Esophagus muscularis mucosa (tissue), 4 donors: Measurements from ENCODE around the gene TBL3. TPM values are rescaled to one million over a fixed set of nuclear protein-coding genes. Genes with fewer than 3 reads are reported as not detected.

Experiments
- DNase-seq: peaks from one replicate; pipeline ENCODE4 v3.0.0-alpha.2; 2017; ENCODE audit errors: extremely low spot score
- H3K27ac ChIP-seq, 4 donors: fragments of 200-600 bp; sonication (generic); replicated peaks in 1 of 4; 1 replicate in 3 of 4; 2 replicates in 1 of 4; pipeline ENCODE4 v1.5.1; 2016 to 2019; ENCODE audit warnings: mild to moderate bottlenecking in 1 of 4
- H3K27me3 ChIP-seq, 4 donors: fragments of 200-600 bp; sonication (generic); one replicate each; pipeline versions ENCODE4 v1.5.1 to v1.6.0; 2016 to 2019
- H3K36me3 ChIP-seq, 4 donors: fragments of 200-600 bp; sonication (generic); one replicate each; pipeline ENCODE4 v1.5.1; 2016 to 2019
- H3K4me1 ChIP-seq, 4 donors: fragments of 200-600 bp; sonication (generic); one replicate each; pipeline ENCODE4 v1.5.1; 2016 to 2019
- H3K4me3 ChIP-seq, 4 donors: fragments of 200-600 bp; sonication (generic); 1 replicate in 2 of 4; 2 replicates in 2 of 4; pipeline ENCODE4 v1.5.1; 2016 to 2019; ENCODE audit warnings: mild to moderate bottlenecking in 4 of 4, moderate library complexity in 1 of 4
- H3K9me3 ChIP-seq, 4 donors: fragments of 200-600 bp; sonication (generic); 1 replicate in 3 of 4; 2 replicates in 1 of 4; pipeline ENCODE4 v1.5.1; 2016 to 2019
- EP300 ChIP-seq: sonication (generic); formaldehyde crosslinking; IDR thresholded peaks from one replicate; pipeline ENCODE4 v1.6.1; 2017; ENCODE audit warnings: antibody characterized with exemption
- POLR2AphosphoS5 ChIP-seq, 2 donors: sonication (generic); formaldehyde crosslinking; IDR thresholded peaks; one replicate each; pipeline ENCODE4 v1.6.1; 2017; ENCODE audit warnings: antibody characterized with exemption in 2 of 2
- WGBS: methylation state at CpG from one replicate; pipeline ENCODE4 v1.1.5; 2018; 5-methylcytosine and 5-hydroxymethylcytosine counted together
- intact Hi-C: fragments of 100-400 bp; cut with DNase I; formaldehyde crosslinking; loops from one replicate; pipeline ENCODE4 v1.15.1; 2023
- small RNA-seq, 3 donors: library from RNA; depleted of rRNA; stranded (forward); fragments of <200 nt; gene quantifications; one replicate each; pipeline ENCODE3, GENCODE V24; 2016
- total RNA-seq, 4 donors: library from RNA; depleted of rRNA; stranded (reverse); fragments of >200 nt; gene quantifications; one replicate each; pipeline versions ENCODE4 v1.1.0 to v1.2.1, GENCODE V29; 2016
- TF ChIP-seq, protein P1 (sequence below), 3 experiments: fragments of 200-600 bp in 2 of 3; fragments of 450-650 bp in 1 of 3; sonication (generic) in 2 of 3; IDR thresholded peaks; one replicate each; pipeline ENCODE4 v1.5.1; 2017 to 2019; ENCODE audit warnings: antibody characterized with exemption in 3 of 3, mild to moderate bottlenecking in 2 of 3, moderate library complexity in 1 of 3

Gene TBL3
- total RNA-seq, 4 donors from 2014 or later: 27.0 to 42.9 (median 36.9) TPM

DNA sequence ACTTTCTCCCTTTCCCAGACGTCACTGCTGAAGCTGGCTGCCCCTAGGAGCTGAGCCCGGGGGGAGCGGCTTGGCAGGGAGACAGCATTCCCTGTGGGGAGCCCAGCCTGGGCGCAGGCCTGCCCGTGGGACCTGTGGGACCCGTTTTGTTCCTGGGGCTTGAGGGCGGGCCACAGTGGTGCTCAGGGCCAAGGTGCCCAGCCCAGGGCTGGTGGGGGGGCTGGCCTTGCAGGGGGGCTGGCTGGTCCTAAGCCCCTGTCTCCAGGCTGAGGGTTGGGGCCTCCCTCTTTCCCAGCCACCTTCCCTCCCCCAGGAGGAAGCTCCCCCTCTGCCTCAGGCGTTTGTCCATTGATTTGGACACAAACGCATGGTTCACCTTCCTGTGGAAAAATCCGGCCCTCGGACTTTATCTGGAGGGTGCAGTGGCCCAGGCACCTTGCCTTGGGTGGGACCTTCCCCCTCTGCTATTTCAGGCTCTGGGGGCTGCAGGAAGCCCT lies 59.3 kb downstream of the TBL3 start:
- WGBS: 67% methylated on average over 5 of the region's 11 CpGs
- peak overlapping the region in 1 of 4 donors; percentile 18 for H3K4me3 ChIP-seq
- no peaks in the 10 kb centered on the region for H3K27me3 ChIP-seq
- peaks cover 0 to 48% (median 18%) of the 10 kb centered on the region in 4 donors for H3K36me3 ChIP-seq
- DNase-seq: no peak
- intact Hi-C loops: no loop called here
- peaks cover 44 to 86% (median 81%) of the 10 kb centered on the region in 4 donors for H3K4me1 ChIP-seq
- TF ChIP-seq POLR2AphosphoS5 (IDR thresholded peaks at IDR 0.05) (peak in 1 of 2 donors; percentile 25), EP300 (no peak)
- TF ChIP-seq, protein P1, sequence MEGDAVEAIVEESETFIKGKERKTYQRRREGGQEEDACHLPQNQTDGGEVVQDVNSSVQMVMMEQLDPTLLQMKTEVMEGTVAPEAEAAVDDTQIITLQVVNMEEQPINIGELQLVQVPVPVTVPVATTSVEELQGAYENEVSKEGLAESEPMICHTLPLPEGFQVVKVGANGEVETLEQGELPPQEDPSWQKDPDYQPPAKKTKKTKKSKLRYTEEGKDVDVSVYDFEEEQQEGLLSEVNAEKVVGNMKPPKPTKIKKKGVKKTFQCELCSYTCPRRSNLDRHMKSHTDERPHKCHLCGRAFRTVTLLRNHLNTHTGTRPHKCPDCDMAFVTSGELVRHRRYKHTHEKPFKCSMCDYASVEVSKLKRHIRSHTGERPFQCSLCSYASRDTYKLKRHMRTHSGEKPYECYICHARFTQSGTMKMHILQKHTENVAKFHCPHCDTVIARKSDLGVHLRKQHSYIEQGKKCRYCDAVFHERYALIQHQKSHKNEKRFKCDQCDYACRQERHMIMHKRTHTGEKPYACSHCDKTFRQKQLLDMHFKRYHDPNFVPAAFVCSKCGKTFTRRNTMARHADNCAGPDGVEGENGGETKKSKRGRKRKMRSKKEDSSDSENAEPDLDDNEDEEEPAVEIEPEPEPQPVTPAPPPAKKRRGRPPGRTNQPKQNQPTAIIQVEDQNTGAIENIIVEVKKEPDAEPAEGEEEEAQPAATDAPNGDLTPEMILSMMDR (IDR thresholded peaks at IDR 0.05): no peak
- H3K9me3 ChIP-seq: no peaks in the 10 kb centered on the region
- peak overlapping the region; percentile 83 to 92 (median 86) for H3K27ac ChIP-seq

Small RNA genes within 50 kb of the gene (small RNA-seq; reads per million reads assigned to genes)
- gene AC005363.2: 0 to 0.17 (median 0) reads per million in 3 donors
- 0 reads per million in 3 donors for gene RN7SL219P
- 0 reads per million in 3 donors for gene SNORA10
- 0 reads per million in 3 donors for gene SNORA64

Other genes starting within 250 kb of the TBL3 start
- 100 to 1,000 TPM in 1 of 4 donors, 10 to 100 TPM in 3; 64.8 to 101 (median 83.7) TPM for gene NME3, start 200.5 kb upstream of the TBL3 start, total RNA-seq
- 10 to 100 TPM in 1 of 4 donors, 1 to 10 TPM in 3; 5.5 to 10.4 (median 6.5) TPM for gene EME2, start 199.2 kb upstream of the TBL3 start, total RNA-seq
- gene MRPS34, start 198.9 kb upstream of the TBL3 start, total RNA-seq: 10 to 100 TPM; 47.1 to 75.2 (median 64.2) TPM
- gene SPSB3, start 189.5 kb upstream of the TBL3 start, total RNA-seq: 100 to 1,000 TPM in 1 of 4 donors, 10 to 100 TPM in 3; 69.1 to 101 (median 78.6) TPM
- 10 to 100 TPM; 82.7 to 93.8 (median 87.6) TPM for gene NUBP2, start 189.1 kb upstream of the TBL3 start, total RNA-seq
- under 1 TPM in 2 of 4 donors, not detected in 2; 0.45 to 0.75 TPM for gene IGFALS, start 178.3 kb upstream of the TBL3 start, total RNA-seq
- 100 to 1,000 TPM; 148 to 264 (median 180) TPM for gene HAGH, start 145.2 kb upstream of the TBL3 start, total RNA-seq
- gene FAHD1, start 144.8 kb upstream of the TBL3 start, total RNA-seq: 10 to 100 TPM; 20.4 to 43.2 (median 39.5) TPM
- not detected for gene MEIOB, start 99.9 kb upstream of the TBL3 start, total RNA-seq
- not detected for gene HS3ST6, start 53.6 kb upstream of the TBL3 start, total RNA-seq
- gene MSRB1, start 28.9 kb upstream of the TBL3 start, total RNA-seq: 10 to 100 TPM; 46.0 to 78.7 (median 53.1) TPM
- not detected for gene RPL3L, start 17.4 kb upstream of the TBL3 start, total RNA-seq
- gene NDUFB10, start 12.5 kb upstream of the TBL3 start, total RNA-seq: 100 to 1,000 TPM; 249 to 381 (median 295) TPM
- 1,000 to 10,000 TPM; 1,144 to 2,342 (median 1,414) TPM for gene RPS2, start 7.2 kb upstream of the TBL3 start, total RNA-seq
- gene RNF151, start 5.2 kb upstream of the TBL3 start, total RNA-seq: not detected
- under 1 TPM in 1 of 4 donors, not detected in 3; 0.52 TPM for gene NOXO1, start 9.4 kb downstream of the TBL3 start, total RNA-seq
- gene GFER, start 12.1 kb downstream of the TBL3 start, total RNA-seq: 10 to 100 TPM; 14.1 to 38.5 (median 23.7) TPM
- gene SYNGR3, start 17.9 kb downstream of the TBL3 start, total RNA-seq: 1 to 10 TPM; 2.1 to 5.6 (median 3.3) TPM
- 10 to 100 TPM; 23.3 to 46.5 (median 34.9) TPM for gene ZNF598, start 37.8 kb downstream of the TBL3 start, total RNA-seq
- not detected for gene NPW, start 47.7 kb downstream of the TBL3 start, total RNA-seq
- 100 to 1,000 TPM in 2 of 4 donors, 10 to 100 TPM in 2; 45.3 to 130 (median 88.3) TPM for gene NHERF2, start 54.8 kb downstream of the TBL3 start, total RNA-seq
- 10 to 100 TPM; 11.8 to 25.2 (median 18.9) TPM for gene NTHL1, start 75.8 kb downstream of the TBL3 start, total RNA-seq
- gene TSC2, start 75.9 kb downstream of the TBL3 start, total RNA-seq: 10 to 100 TPM; 41.3 to 71.7 (median 52.0) TPM
- 100 to 1,000 TPM; 297 to 459 (median 366) TPM for gene PKD1, start 163.8 kb downstream of the TBL3 start, total RNA-seq
- gene RAB26, start 176.6 kb downstream of the TBL3 start, total RNA-seq: not detected
- gene TRAF7, start 183.7 kb downstream of the TBL3 start, total RNA-seq: 10 to 100 TPM; 42.6 to 64.5 (median 54.3) TPM
- gene CASKIN1, start 224.6 kb downstream of the TBL3 start, total RNA-seq: under 1 TPM; under 0.01 to 0.32 (median 0.09) TPM
- 10 to 100 TPM; 23.7 to 62.8 (median 36.3) TPM for gene MLST8, start 233.4 kb downstream of the TBL3 start, total RNA-seq
- gene BRICD5, start 238.8 kb downstream of the TBL3 start, total RNA-seq: 1 to 10 TPM; 1.2 to 6.8 (median 5.7) TPM
- gene PGP, start 242.8 kb downstream of the TBL3 start, total RNA-seq: 10 to 100 TPM in 3 of 4 donors, 1 to 10 TPM in 1; 8.9 to 20.0 (median 13.7) TPM